VCaP (cell line): Measurements from ENCODE around the gene SCN2B.

Experiments used
- H3K27ac ChIP-seq: fragments of 450-650 bp; 2 replicates; pipeline ENCODE4 v1.5.1; 2017
- CTCF ChIP-seq: fragments of 450-650 bp; conservative IDR thresholded peaks from 2 replicates; pipeline ENCODE4 v1.5.1; 2017; ENCODE audit warnings: mild to moderate bottlenecking, moderate library complexity

SCN2B gene

GRCh38 chr11:118219244-118219643 is 42.8 kb upstream of the SCN2B start:
- H3K27ac ChIP-seq: no peak overlapping the region
- no peak for TF ChIP-seq CTCF

- no peak overlapping the region for H3K27ac ChIP-seq
- TF ChIP-seq CTCF: no peak
Measured at GRCh38 chr11:118217575-118217974, 41.1 kb upstream of the SCN2B start.

GRCh38 chr11:118216621-118217481 is 40.4 kb upstream of the SCN2B start:
- TF ChIP-seq CTCF: no peak
- H3K27ac ChIP-seq: no peak overlapping the region

GRCh38 chr11:118215765-118216164 is 39.3 kb upstream of the SCN2B start:
- no peak for TF ChIP-seq CTCF
- H3K27ac ChIP-seq: no peak overlapping the region

- no peak for TF ChIP-seq CTCF
- H3K27ac ChIP-seq: no peak overlapping the region
Measured at GRCh38 chr11:118215262-118215661, 38.8 kb upstream of the SCN2B start.

- no peak overlapping the region for H3K27ac ChIP-seq
- TF ChIP-seq CTCF: no peak
Measured at GRCh38 chr11:118214210-118214914, 37.9 kb upstream of the SCN2B start.

GRCh38 chr11:118213781-118214180 is 37.3 kb upstream of the SCN2B start:
- no peak overlapping the region for H3K27ac ChIP-seq
- no peak for TF ChIP-seq CTCF
